Neural progenitor cell (in vitro differentiated cells): ENCODE results near the gene MYO16.

Experiments
- EZH2 ChIP-seq: fragments of 200-600 bp; sonication (generic); IDR thresholded peaks from 2 replicates; pipeline ENCODE4 v1.6.1; 2017; ENCODE audit warnings: antibody characterized with exemption, mild to moderate bottlenecking, moderate library complexity
- EZH2phosphoT487 ChIP-seq: fragments of 200-600 bp; sonication (generic); IDR thresholded peaks from 2 replicates; pipeline ENCODE4 v1.6.1; 2017; ENCODE audit warnings: antibody characterized with exemption
- TF ChIP-seq, protein P1 (sequence below): fragments of 200-600 bp; sonication (generic); IDR thresholded peaks from 2 replicates; pipeline ENCODE4 v1.5.1; 2017; ENCODE audit warnings: antibody characterized with exemption, mild to moderate bottlenecking

- TF ChIP-seq, protein P1, sequence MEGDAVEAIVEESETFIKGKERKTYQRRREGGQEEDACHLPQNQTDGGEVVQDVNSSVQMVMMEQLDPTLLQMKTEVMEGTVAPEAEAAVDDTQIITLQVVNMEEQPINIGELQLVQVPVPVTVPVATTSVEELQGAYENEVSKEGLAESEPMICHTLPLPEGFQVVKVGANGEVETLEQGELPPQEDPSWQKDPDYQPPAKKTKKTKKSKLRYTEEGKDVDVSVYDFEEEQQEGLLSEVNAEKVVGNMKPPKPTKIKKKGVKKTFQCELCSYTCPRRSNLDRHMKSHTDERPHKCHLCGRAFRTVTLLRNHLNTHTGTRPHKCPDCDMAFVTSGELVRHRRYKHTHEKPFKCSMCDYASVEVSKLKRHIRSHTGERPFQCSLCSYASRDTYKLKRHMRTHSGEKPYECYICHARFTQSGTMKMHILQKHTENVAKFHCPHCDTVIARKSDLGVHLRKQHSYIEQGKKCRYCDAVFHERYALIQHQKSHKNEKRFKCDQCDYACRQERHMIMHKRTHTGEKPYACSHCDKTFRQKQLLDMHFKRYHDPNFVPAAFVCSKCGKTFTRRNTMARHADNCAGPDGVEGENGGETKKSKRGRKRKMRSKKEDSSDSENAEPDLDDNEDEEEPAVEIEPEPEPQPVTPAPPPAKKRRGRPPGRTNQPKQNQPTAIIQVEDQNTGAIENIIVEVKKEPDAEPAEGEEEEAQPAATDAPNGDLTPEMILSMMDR: no peak
- TF ChIP-seq EZH2: no peak
- no peak for TF ChIP-seq EZH2phosphoT487
Measured at GRCh38 chr13:108984251-108984920, 355.0 kb downstream of the MYO16 start.
